NT2/D1 (cell line): ENCODE results near the gene CHST8.

ENCODE experiments used
- DNase-seq: peaks from one replicate; pipeline ENCODE4 v3.0.0-alpha.2; 2011; ENCODE audit warnings: low read depth, low spot score
- H3K27me3 ChIP-seq: 2 replicates; pipeline ENCODE4 v1.6.0; 2011; ENCODE audit warnings: mild to moderate bottlenecking; ENCODE audit not compliant: insufficient read length, insufficient read depth
- H3K36me3 ChIP-seq: 2 replicates; pipeline ENCODE4 v1.6.1; 2011; ENCODE audit warnings: mild to moderate bottlenecking, low read length, mixed read lengths; ENCODE audit not compliant: insufficient read depth, insufficient read length
- H3K4me1 ChIP-seq: 2 replicates; pipeline ENCODE4 v1.5.1; 2011; ENCODE audit not compliant: insufficient read depth, insufficient read length
- H3K4me3 ChIP-seq: 2 replicates; pipeline ENCODE4 v1.5.1; 2011; ENCODE audit warnings: low read depth; ENCODE audit not compliant: insufficient read length
- H3K9ac ChIP-seq: 2 replicates; pipeline ENCODE4 v1.6.0; 2011; ENCODE audit warnings: low read depth; ENCODE audit not compliant: insufficient read length
- H3K9me3 ChIP-seq: 2 replicates; pipeline ENCODE4 v1.5.1; 2011; ENCODE audit warnings: mild to moderate bottlenecking, low read length; ENCODE audit not compliant: insufficient read depth
- SUZ12 ChIP-seq: IDR thresholded peaks from 2 replicates; pipeline ENCODE4 v1.6.1; 2011; ENCODE audit not compliant: insufficient read length, insufficient read depth; ENCODE audit errors: extremely low read depth
- YY1 ChIP-seq: IDR thresholded peaks from 2 replicates; pipeline ENCODE4 v1.6.1; 2011; ENCODE audit not compliant: insufficient read length, insufficient read depth
- ZNF274 ChIP-seq: IDR thresholded peaks from 2 replicates; pipeline ENCODE4 v1.6.1; 2011; ENCODE audit warnings: mild to moderate bottlenecking, low read depth, low read length

The CHST8 gene

DNA sequence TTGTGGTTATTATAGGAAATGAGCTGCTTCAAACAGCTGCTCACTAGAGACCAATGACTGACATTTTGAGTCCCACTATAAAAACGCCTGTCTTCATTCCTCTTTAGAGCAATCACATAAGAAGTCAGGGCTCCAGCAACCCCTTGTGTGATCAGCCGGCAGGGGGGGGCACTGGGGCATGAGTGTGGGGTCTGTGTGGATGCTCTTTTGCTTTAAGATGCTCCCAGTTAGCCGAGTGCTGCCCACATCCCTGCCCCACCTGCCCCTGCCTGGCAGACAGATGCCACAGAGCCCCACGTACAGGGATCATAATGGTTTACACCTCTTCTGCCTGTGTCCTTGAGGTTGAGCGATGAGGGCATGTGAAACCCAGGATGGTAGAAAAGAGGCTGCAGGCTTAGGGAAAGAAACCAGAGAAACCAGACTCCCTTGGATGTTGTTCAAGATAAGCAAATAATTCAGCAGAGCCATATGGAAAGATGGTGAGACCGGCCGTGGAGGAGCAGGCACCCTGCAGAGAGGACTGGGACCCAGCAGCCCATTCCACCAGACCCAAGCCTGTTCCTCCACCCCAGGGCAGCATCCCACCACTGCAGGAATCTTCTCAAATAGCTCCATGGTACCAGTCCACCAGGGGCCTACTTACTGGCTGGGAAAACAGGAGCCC, 55.4 kb downstream of the CHST8 start:
- no peak for TF ChIP-seq SUZ12
- no peak for TF ChIP-seq ZNF274
- TF ChIP-seq YY1 = no peak
- Histone ChIP-seq H3K9me3 (no peaks in the 10 kb centered on the region), H3K4me1 (no peaks in the 10 kb centered on the region), H3K27me3 (no peaks in the 10 kb centered on the region), H3K9ac (no peak overlapping the region), H3K36me3 (no peaks in the 10 kb centered on the region), H3K4me3 (no peak overlapping the region)
- DNase-seq = no peak

DNA sequence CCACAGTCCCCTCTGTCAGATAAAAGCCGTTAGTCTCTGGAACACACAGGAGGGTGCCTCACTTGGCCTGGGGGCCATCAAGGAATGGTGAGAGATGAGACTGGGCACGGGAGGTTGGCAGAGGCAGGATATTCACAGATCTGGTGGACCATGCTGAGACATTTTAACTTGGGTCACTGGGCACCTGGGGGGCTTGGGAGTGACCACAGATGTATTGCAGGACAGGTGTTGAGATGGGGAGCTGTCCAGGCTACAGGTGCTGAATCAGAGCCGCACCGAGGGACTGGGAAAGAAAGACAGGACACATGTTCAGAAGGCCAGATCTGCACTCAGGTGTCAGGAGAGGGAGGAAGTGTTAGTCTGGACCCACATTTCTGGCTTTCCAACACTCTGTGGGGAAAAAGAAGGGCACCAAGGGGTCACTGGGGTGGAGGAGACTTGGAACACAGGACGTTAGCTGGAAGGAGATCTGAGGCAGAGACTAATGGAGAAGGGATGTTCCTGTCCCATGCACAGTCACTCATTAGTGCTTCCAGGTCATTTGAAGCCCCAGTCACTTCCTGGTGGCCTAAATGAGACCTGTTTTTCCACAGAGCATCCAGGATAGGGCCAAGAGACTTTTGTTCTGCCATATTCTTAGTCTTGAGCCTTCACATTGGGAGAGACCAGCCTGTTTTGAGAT, 56.1 kb downstream of the CHST8 start:
- no peaks in the 10 kb centered on the region for H3K4me1 ChIP-seq
- TF ChIP-seq ZNF274 = no peak
- TF ChIP-seq YY1 = no peak
- no peak overlapping the region for H3K4me3 ChIP-seq
- H3K9ac ChIP-seq = no peak overlapping the region
- DNase-seq = no peak
- no peaks in the 10 kb centered on the region for H3K9me3 ChIP-seq
- no peaks in the 10 kb centered on the region for H3K36me3 ChIP-seq
- H3K27me3 ChIP-seq = no peaks in the 10 kb centered on the region

DNA sequence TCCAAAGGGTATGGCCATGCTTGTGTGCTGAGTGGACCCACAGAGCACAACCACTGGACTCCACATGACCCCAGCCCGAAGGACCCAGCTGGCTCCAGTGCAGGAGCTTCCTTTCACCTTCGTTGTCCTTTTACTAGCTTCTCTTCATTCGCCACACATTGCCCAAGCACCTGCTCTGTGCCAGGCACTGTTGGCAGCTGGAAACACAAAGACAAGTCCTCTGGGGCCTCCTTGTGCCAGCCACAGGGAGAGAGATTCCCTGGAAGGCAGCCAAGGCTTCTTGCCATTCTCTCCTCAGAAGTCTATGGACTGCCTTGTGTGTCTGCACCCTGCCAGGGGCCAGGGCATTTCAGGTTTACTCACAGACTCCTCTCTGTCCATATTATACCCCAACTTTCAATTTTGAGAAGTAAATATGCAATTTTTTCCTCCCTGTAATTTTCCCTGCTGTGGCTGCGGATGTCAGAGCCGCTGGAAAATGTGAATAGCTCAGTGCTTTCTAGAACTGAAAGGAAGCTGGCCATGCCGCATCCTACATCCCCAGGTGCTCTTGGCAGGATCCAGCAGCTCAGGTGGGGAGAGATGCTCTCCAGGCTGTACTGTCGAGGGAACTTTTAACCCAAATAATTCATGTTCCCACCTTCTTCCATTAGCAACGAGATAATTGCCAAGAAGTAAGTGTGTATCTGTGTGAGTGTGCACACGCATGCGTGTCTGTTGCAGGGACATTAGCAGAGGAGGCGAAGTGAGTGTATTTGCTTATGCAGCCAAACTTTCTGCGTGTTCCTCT, 57.2 kb downstream of the CHST8 start:
- H3K9me3 ChIP-seq = no peaks in the 10 kb centered on the region
- peaks cover 4% of the 10 kb centered on the region for H3K27me3 ChIP-seq
- DNase-seq = no peak
- H3K4me3 ChIP-seq = no peak overlapping the region
- H3K9ac ChIP-seq = no peak overlapping the region
- no peaks in the 10 kb centered on the region for H3K36me3 ChIP-seq
- TF ChIP-seq ZNF274 = no peak
- TF ChIP-seq YY1 = no peak
- no peak for TF ChIP-seq SUZ12
- no peaks in the 10 kb centered on the region for H3K4me1 ChIP-seq

DNA sequence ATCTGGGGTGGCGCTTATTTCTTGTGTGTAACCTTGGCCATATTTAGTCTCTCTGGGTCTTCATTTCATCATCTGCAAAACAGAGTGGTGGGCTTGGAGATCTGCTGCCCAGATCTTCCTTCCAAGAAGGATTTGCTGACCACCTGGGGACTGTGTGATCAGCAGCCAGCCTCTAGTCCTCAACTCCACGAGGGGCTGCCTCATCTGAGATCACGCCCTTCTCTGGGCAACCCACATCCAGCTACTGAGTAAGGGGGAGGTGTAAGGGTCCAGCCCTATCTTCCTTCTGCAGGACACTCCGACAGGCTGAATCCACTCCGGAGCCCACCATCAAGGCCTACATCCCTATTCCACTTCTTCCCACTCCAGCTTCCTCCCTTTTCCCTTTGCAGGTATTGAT, 57.9 kb downstream of the CHST8 start:
- DNase-seq = no peak
- H3K9me3 ChIP-seq = no peaks in the 10 kb centered on the region
- no peaks in the 10 kb centered on the region for H3K36me3 ChIP-seq
- peaks cover 4% of the 10 kb centered on the region for H3K27me3 ChIP-seq
- TF ChIP-seq YY1 (no peak), SUZ12 (no peak), ZNF274 (no peak)
- no peak overlapping the region for H3K9ac ChIP-seq
- no peaks in the 10 kb centered on the region for H3K4me1 ChIP-seq
- no peak overlapping the region for H3K4me3 ChIP-seq

DNA sequence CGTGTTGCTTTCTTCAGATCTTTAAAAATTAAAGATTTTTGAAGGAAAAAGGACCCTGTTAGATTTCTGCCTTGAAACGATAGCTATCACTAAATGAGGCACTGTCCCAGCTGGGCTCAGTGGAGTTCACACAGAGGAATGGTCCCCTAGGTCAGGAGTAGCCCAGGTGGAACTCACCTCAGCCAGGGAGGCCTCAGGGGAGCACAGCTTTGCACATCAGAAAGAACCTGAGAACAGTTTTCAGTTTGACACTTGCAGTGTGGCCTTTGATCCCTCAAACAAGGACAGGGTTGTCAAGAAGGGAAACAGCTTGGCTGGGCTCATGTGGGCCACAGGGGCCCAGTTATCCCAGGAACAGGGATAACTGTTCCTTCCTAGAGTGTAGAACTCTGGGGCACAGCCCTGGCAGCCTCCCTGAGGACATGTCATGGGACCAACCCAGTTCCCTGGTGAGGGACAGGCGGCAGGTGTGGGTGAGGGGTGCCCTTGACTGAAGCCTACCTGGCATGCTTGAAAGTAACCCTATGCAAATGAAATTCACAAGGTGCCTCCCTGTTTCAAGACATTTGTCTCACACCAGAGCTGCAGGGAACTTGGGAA, 59.4 kb downstream of the CHST8 start:
- Histone ChIP-seq H3K9ac (no peak overlapping the region), H3K4me3 (no peak overlapping the region), H3K27me3 (peaks cover 4% of the 10 kb centered on the region), H3K9me3 (no peaks in the 10 kb centered on the region), H3K4me1 (no peaks in the 10 kb centered on the region), H3K36me3 (no peaks in the 10 kb centered on the region)
- no peak for DNase-seq
- TF ChIP-seq ZNF274 (no peak), YY1 (no peak), SUZ12 (no peak)

DNA sequence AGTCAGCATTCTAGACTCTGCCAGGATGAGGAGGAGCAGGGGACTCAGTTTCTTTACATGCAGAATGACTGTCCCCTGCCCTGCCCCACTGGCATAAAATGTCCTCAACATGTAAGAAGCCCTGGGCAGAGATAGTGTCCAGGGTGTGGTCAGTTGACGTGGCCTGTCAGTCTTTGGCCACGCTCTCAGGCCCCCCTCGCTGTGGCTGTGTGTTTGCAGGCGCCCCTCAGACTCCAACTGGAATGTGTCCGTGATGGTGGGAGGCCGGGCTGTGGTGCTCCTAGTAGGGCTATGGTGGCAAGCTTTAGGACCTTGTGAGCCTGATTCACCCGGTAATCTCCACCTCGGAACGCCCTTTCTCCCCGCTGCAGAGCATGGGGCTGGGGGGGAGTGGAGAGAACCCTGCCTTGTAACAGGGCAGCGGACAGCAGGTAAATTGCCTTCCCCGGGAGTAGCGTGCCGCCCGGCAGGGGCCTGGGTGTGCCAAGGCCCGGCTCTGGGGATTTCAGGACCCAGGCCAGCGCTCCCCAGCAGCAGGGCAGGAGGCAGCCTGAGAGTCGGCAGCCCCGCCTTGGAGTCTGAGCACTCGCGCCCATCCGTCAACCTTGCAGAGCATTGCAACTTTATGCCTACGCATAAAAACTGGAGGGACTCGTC, 62.3 kb downstream of the CHST8 start:
- no peaks in the 10 kb centered on the region for H3K36me3 ChIP-seq
- peaks cover 4% of the 10 kb centered on the region for H3K27me3 ChIP-seq
- H3K9me3 ChIP-seq = no peaks in the 10 kb centered on the region
- peak; percentile 5 for DNase-seq
- H3K4me1 ChIP-seq = peaks cover 2% of the 10 kb centered on the region
- TF ChIP-seq ZNF274 (no peak), YY1 (no peak), SUZ12 (no peak)
- no peak overlapping the region for H3K4me3 ChIP-seq
- no peak overlapping the region for H3K9ac ChIP-seq
